ENCODE measurements around the gene ART3.

DNA sequence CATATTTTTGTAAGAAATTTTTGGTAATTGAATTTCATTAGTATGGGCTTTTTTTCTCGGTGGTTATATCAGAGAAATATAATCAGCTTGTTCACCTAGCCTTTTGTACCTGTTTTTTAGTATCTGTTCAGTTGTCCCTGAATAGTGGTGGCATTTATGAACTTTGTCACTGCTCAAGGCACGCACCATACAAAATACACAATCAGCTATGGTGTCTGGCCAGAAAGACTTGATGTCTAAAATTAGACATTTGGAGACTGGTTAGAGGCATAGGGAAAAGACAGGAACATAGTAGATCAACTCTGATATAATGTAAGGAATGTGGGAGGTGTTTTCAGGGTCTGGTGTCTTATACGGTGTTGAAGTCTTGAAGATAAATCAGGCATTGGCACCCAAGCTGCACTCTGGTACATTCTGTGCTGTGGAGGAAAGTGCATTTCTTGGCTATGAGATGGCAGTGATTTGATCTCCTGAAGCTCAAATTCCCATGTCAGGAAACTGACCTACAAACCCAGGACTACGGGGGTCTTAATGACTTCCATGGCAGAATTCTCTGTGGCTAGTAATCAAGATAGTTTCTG is 3.6 kb downstream of the ART3 start:
- TF ChIP-seq EZH2phosphoT487 (IDR thresholded peaks at IDR 0.05; ENCODE audit: borderline replicate concordance, low read depth) (no peak), CTCF (IDR thresholded peaks at IDR 0.05) (no peak), TEAD4 (IDR thresholded peaks at IDR 0.05; ENCODE audit: borderline replicate concordance, insufficient read depth) (no peak), NFIC (IDR thresholded peaks at IDR 0.05; ENCODE audit: borderline replicate concordance) (no peak), RCOR1 (IDR thresholded peaks at IDR 0.05; ENCODE audit: low read length) (no peak), PBX3 (IDR thresholded peaks at IDR 0.05) (no peak), FOSL2 (IDR thresholded peaks at IDR 0.05; ENCODE audit: borderline replicate concordance, low read depth) (no peak), POLR2AphosphoS5 (IDR thresholded peaks at IDR 0.05; ENCODE audit: low read depth, low read length) (no peak), EP300 (IDR thresholded peaks at IDR 0.05; ENCODE audit: borderline replicate concordance in 1 of 2, low read depth in 1 of 2, low read length in 1 of 2) (no peak), JUND (IDR thresholded peaks at IDR 0.05) (no peak), RAD21 (IDR thresholded peaks at IDR 0.05; ENCODE audit: low read length) (no peak), ZBTB33 (IDR thresholded peaks at IDR 0.05; ENCODE audit: borderline replicate concordance, low read depth) (no peak)

All from SK-N-SH (cell line).